Gastroesophageal sphincter (tissue), 4 donors: ENCODE measurements around the gene MAP4K4. TPM values are rescaled to one million over a fixed set of nuclear protein-coding genes. Genes with fewer than 3 reads are reported as not detected.
A peak's percentile ranks its signal among the peaks of the same experiment; 100 is the strongest.

ENCODE experiments used
- ATAC-seq: fragments of 150-250 bp; one replicate; pipeline ENCODE4 v1.9.1; 2016; ENCODE audit warnings: mild to moderate bottlenecking, moderate library complexity
- H3K27ac ChIP-seq, 4 donors: fragments of 200-600 bp; sonication (generic) in 3 of 4; 1 replicate in 3 of 4; 2 replicates in 1 of 4; pipeline ENCODE4 v1.5.1; 2016 to 2019
- H3K27me3 ChIP-seq: fragments of 200-600 bp; sonication (generic); one replicate; pipeline ENCODE4 v1.5.1; 2019
- H3K36me3 ChIP-seq, 2 donors: fragments of 200-600 bp; sonication (generic); one replicate each; pipeline ENCODE4 v1.5.1; 2019; ENCODE audit warnings: control low read depth in 1 of 2
- H3K4me1 ChIP-seq, 3 donors: fragments of 200-600 bp; sonication (generic); 1 replicate in 2 of 3; 2 replicates in 1 of 3; pipeline ENCODE4 v1.5.1; 2016 to 2019; ENCODE audit warnings: control low read depth in 2 of 3
- H3K4me3 ChIP-seq, 2 donors: fragments of 200-600 bp; sonication (generic); one replicate each; pipeline ENCODE4 v1.5.1; 2019; ENCODE audit warnings: mild to moderate bottlenecking in 1 of 2, moderate library complexity in 1 of 2
- H3K9me3 ChIP-seq, 3 donors: fragments of 200-600 bp; sonication (generic); one replicate each; pipeline ENCODE4 v1.5.1; 2017 to 2019; ENCODE audit warnings: control low read depth in 2 of 3
- CTCF ChIP-seq, 4 experiments: fragments of 200-600 bp in 2 of 4; fragments of 450-650 bp in 2 of 4; sonication (generic) in 1 of 4; IDR thresholded peaks; one replicate each; pipeline ENCODE4 v1.5.1; 2017 to 2019; ENCODE audit warnings: antibody characterized with exemption in 4 of 4, mild to moderate bottlenecking in 2 of 4, moderate library complexity in 2 of 4
- EP300 ChIP-seq: sonication (generic); formaldehyde crosslinking; IDR thresholded peaks from one replicate; pipeline ENCODE4 v1.6.1; 2017; ENCODE audit warnings: antibody characterized with exemption, mild to moderate bottlenecking
- POLR2A ChIP-seq, 2 donors: fragments of 450-650 bp; IDR thresholded peaks; one replicate each; pipeline ENCODE4 v1.6.1; 2017; ENCODE audit warnings: antibody characterized with exemption in 2 of 2, mild to moderate bottlenecking in 2 of 2, moderate library complexity in 1 of 2
- POLR2AphosphoS5 ChIP-seq: sonication (generic); formaldehyde crosslinking; IDR thresholded peaks from one replicate; pipeline ENCODE4 v1.6.1; 2017; ENCODE audit warnings: antibody characterized with exemption
- whole genome bisulfite sequencing, 2 donors: methylation state at CpG; one replicate each; pipeline ENCODE4 v1.1.5; 2018; ENCODE audit warnings: low coverage in 1 of 2; 5-methylcytosine and 5-hydroxymethylcytosine counted together
- total RNA-seq, 4 donors: library from RNA; depleted of rRNA; stranded (reverse); fragments of >200 nt; gene quantifications; one replicate each; pipeline ENCODE4 v1.1.0, GENCODE V29; 2016

MAP4K4 gene
- total RNA-seq, 4 donors from 2014 or later: 35.8 to 59.5 (median 48.9) TPM

GRCh38 chr2:101750688-101751087 is 53.2 kb downstream of the MAP4K4 start:
- peaks cover 39 to 77% (median 54%) of the 10 kb centered on the region in 3 donors for H3K4me1 ChIP-seq
- H3K4me3 ChIP-seq: no peak overlapping the region
- WGBS, 2 donors: 74% methylated on average over 3 of the region's 3 CpGs; no CpG with 5 or more reads in 1 of the 2 donors
- TF ChIP-seq CTCF (IDR thresholded peaks at IDR 0.05): no peak
- no peak for TF ChIP-seq EP300
- no peak for TF ChIP-seq POLR2A (IDR thresholded peaks at IDR 0.05)
- TF ChIP-seq POLR2AphosphoS5: no peak
- no peaks in the 10 kb centered on the region for H3K36me3 ChIP-seq
- H3K9me3 ChIP-seq: no peaks in the 10 kb centered on the region
- ATAC-seq: no peak
- H3K27ac ChIP-seq: no peak overlapping the region
- H3K27me3 ChIP-seq: no peaks in the 10 kb centered on the region

DNA sequence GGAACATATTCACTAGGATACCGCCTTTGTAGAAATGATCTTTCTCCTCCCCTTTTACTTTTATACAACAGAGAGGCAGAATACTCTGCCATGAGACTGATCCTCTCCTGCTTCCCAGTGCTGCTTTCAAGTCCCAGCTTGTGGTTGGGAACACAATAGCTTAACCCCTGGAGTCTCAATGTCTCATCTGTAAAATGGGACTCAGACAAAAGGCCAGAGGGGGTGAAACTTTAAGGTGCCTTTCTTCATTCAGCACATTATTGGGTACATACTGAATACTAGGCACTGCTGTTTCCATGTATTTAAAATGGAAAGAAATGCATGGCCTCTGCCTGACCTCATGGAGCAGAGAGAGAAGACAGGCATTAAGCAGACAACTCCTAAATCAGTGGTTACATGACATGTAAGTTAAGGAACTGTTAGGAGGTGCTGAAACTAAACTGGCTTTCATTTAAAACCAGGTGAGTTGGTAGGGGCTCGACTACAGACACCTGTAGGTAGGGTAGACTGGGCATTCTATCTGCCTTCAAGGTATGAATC is 53.8 kb downstream of the MAP4K4 start:
- Histone ChIP-seq H3K4me1 (peaks cover 33 to 77% (median 49%) of the 10 kb centered on the region in 3 donors), H3K36me3 (no peaks in the 10 kb centered on the region), H3K9me3 (no peaks in the 10 kb centered on the region), H3K27me3 (no peaks in the 10 kb centered on the region), H3K4me3 (no peak overlapping the region), H3K27ac (peak overlapping the region in 2 of 4 donors; percentile 19 to 41)
- 50 to 75% methylated on average over 1 to 2 of the region's 2 CpGs for WGBS, 2 donors
- TF ChIP-seq CTCF (IDR thresholded peaks at IDR 0.05) (no peak), POLR2AphosphoS5 (no peak)
- no peak for ATAC-seq

GRCh38 chr2:101751875-101752619 is 54.5 kb downstream of the MAP4K4 start:
- peak overlapping the region in 3 of 4 donors; percentile 19 to 41 (median 30) for H3K27ac ChIP-seq
- H3K4me3 ChIP-seq: no peak overlapping the region
- 14 to 18% methylated on average over 3 of the region's 3 CpGs for WGBS, 2 donors

GRCh38 chr2:101752716-101753616 is 55.5 kb downstream of the MAP4K4 start:
- ATAC-seq: no peak
- H3K36me3 ChIP-seq: no peaks in the 10 kb centered on the region
- H3K27ac ChIP-seq: peak overlapping the region in 3 of 4 donors; percentile 19 to 30 (median 20)
- peaks cover 26 to 68% (median 41%) of the 10 kb centered on the region in 3 donors for H3K4me1 ChIP-seq
- no peaks in the 10 kb centered on the region for H3K9me3 ChIP-seq
- no peak overlapping the region for H3K4me3 ChIP-seq
- WGBS, 2 donors: 0 to 2% methylated on average over 2 to 5 of the region's 5 CpGs
- H3K27me3 ChIP-seq: no peaks in the 10 kb centered on the region
- TF ChIP-seq EP300 (no peak), POLR2A (IDR thresholded peaks at IDR 0.05) (no peak), CTCF (IDR thresholded peaks at IDR 0.05) (no peak), POLR2AphosphoS5 (no peak)

More at GRCh38 chr2:101751875-101752619, 54.5 kb downstream of the MAP4K4 start:
- TF ChIP-seq CTCF (IDR thresholded peaks at IDR 0.05): no peak
- TF ChIP-seq POLR2A (IDR thresholded peaks at IDR 0.05): no peak
- no peak for TF ChIP-seq POLR2AphosphoS5
- no peak for TF ChIP-seq EP300
- no peaks in the 10 kb centered on the region for H3K27me3 ChIP-seq
- no peak for ATAC-seq
- no peaks in the 10 kb centered on the region for H3K36me3 ChIP-seq
- peaks cover 29 to 77% (median 44%) of the 10 kb centered on the region in 3 donors for H3K4me1 ChIP-seq
- no peaks in the 10 kb centered on the region for H3K9me3 ChIP-seq
